ENCODE measurements around the gene PNMT. TPM values are rescaled to one million over a fixed set of nuclear protein-coding genes. Genes with fewer than 3 reads are reported as not detected.

Gene PNMT
- total RNA-seq, 2 donors from 2014 or later, result 14.9 to 26.2 TPM

DNA sequence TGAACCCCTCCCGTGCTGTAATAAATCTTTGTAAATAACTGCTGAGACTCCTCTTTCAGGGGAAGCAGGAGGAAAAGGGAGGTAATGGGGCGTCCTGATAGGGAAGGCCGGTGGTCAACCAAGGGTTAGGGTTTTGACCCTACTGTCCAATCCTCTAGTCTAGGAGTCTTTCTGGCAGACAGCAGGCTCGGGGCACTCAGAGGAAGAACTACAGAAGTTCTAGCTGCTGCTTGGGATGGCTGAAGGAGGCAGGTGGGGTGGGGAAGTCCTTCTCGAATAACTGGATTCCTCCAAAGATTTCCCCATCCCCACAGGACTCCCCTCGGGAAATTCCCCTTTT lies 31.7 kb upstream of the PNMT start:
- H3K27me3 ChIP-seq, result no peaks in the 10 kb centered on the region
- H3K9me3 ChIP-seq, result no peaks in the 10 kb centered on the region
- TF ChIP-seq, protein P1, sequence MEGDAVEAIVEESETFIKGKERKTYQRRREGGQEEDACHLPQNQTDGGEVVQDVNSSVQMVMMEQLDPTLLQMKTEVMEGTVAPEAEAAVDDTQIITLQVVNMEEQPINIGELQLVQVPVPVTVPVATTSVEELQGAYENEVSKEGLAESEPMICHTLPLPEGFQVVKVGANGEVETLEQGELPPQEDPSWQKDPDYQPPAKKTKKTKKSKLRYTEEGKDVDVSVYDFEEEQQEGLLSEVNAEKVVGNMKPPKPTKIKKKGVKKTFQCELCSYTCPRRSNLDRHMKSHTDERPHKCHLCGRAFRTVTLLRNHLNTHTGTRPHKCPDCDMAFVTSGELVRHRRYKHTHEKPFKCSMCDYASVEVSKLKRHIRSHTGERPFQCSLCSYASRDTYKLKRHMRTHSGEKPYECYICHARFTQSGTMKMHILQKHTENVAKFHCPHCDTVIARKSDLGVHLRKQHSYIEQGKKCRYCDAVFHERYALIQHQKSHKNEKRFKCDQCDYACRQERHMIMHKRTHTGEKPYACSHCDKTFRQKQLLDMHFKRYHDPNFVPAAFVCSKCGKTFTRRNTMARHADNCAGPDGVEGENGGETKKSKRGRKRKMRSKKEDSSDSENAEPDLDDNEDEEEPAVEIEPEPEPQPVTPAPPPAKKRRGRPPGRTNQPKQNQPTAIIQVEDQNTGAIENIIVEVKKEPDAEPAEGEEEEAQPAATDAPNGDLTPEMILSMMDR (IDR thresholded peaks at IDR 0.05), result no peak
- no peaks in the 10 kb centered on the region for H3K36me3 ChIP-seq
- no peak for DNase-seq (ENCODE audit: low spot score)
- peak overlapping the region; percentile 79 to 89 for H3K4me3 ChIP-seq
- H3K4me1 ChIP-seq, result peaks cover 0 to 51% of the 10 kb centered on the region in 2 donors
- peak overlapping the region; percentile 92 to 93 for H3K27ac ChIP-seq

DNA sequence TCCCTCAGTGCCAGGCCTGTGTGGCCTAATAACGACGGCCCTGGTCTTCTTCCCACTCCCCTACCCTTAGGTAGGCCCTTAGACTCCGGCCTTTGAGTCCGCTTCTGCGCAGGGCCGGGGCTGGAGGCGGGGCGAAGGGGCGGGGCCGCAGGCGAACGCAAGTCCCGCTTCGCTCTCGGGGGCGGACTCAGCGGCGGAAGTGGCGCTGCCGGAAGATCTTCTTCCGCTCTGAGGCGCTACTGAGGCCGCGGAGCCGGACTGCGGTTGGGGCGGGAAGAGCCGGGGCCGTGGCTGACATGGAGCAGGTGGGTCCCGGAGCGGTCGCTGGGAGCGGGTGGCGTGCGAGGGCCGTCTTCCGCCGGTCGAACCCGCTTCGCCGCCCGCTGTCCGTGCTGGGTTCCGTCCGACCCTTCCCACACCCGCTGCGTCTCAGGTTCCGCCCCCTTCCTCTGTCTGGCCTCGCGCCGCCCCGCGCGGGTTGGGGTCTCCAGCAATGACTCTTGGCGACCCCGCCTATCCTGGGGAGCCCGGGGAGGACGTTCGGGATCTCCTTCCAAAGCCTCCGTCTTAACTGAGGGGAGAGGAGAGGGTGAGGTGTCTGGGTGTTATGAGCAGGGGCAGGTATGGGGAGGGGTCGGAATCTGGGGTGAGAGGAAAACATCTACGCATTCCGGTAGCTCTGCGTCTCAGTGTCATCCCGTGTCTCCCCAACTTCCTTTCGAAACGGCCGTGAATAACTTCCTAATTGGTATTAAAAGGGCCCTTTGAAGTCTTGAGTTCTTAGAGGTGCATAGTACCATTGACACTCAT lies 31.1 kb upstream of the PNMT start, which contains the start of gene STARD3:
Gene STARD3 (plus strand): TSS at position 218 of the 810 bp plus-strand sequence. CDS start 16,388 bp downstream, outside the sequence.
- Histone ChIP-seq H3K4me3 (peak within 1 kb of the TSS; percentile 79 to 89), H3K27me3 (no peaks in the 10 kb centered on the region), H3K36me3 (no peaks in the 10 kb centered on the region), H3K9me3 (no peaks in the 10 kb centered on the region), H3K4me1 (peaks cover 0 to 57% of the 10 kb centered on the region in 2 donors), H3K27ac (peak within 1 kb of the TSS; percentile 92 to 93)
- peak; percentile 88 for DNase-seq (ENCODE audit: low spot score)
- TF ChIP-seq, protein P1 (IDR thresholded peaks at IDR 0.05), result peak in 1 of 2 donors; percentile 43

DNA sequence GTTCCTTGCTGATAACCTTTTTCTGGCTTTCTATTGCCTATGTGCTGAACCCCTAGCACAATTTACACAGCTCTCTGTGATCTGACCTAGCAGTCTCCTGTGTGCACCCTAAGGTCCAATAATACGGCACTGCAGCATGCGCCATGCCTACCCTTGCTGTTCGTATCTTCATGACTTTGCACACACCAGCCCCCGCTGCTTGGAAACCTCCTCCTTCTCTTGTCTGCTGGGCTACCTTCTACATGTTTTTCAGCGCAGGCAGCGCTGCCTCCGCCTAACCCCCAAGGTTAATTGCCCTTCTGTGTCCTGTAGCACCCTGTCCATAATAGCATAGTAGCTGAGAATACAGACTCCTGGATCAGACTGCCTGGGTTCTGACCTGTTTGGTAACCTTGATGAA lies 29.9 kb upstream of the PNMT start:
- H3K4me1 ChIP-seq, result peaks cover 0 to 68% of the 10 kb centered on the region in 2 donors
- no peak overlapping the region for H3K27ac ChIP-seq

DNA sequence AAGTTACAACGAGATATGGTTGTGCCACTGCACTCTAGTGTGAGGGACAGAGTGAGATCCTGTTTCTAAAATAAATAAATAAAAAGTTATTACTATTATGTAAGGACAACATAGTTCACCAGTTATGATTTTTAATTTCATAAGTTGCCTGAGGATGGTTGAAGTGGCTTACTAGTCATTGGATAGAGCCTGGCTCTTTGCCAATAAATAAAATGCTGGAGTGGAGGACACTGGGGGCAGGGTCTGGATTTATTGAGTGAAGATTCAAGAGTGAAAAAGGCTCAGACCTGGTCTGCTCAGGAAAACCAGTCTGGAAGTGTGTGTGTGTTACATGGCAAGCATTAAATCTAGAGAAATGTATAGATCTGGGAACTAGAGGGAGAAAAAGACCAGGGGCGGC lies 29.2 kb upstream of the PNMT start:
- H3K4me1 ChIP-seq, result peaks cover 0 to 76% of the 10 kb centered on the region in 2 donors
- TF ChIP-seq, protein P1 (IDR thresholded peaks at IDR 0.05), result no peak

More for the DNA sequence above, 29.9 kb upstream of the PNMT start:
- no peak for DNase-seq (ENCODE audit: low spot score)
- H3K4me3 ChIP-seq, result peak overlapping the region in 1 of 2 donors; percentile 79
- no peaks in the 10 kb centered on the region for H3K36me3 ChIP-seq
- no peaks in the 10 kb centered on the region for H3K9me3 ChIP-seq
- no peaks in the 10 kb centered on the region for H3K27me3 ChIP-seq
- TF ChIP-seq, protein P1 (IDR thresholded peaks at IDR 0.05), result no peak

DNA sequence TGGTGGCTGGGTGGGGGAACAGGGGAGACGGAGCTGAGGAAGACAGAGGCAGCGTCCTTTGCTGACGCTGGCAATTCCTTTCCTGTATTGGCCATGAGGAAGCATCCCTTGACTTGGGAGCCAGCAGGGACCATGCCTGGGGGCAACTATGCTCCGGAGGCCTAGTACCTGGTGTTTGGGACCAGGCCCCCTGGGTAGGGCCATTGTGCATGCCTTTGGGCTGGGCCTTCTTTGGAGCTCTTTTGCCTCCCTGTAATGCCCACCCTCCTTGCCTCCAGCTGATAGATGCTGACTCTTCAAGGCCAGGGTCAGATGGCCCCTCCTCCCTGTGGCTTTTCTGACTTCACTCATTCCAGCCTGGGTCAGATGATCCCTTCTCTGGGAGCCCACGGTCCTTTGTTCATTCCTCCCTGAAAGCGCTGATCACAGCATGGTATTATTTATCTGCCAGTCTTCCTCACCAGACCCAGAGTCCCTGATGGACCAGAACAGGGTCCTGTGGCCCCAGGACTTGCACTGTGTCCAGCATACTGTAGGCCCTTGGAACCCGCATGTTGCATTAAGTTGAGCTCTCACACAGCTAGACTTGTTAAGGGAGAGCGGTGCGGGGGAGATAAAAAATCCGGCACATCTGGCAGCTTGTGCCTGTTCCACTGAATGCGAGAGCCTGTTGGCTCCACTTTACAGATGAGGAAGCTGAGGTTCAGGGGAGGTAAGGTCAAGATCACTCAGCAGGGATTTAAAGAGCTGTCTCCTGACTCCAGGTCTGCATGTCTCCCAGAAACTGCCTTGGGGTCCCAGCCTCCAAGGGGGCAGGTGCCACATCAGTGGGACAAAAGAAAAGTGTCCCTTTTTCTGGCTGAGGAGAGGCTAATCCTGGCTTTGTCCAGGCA lies 28.4 kb upstream of the PNMT start:
- H3K27ac ChIP-seq, result no peak overlapping the region
- H3K27me3 ChIP-seq, result no peaks in the 10 kb centered on the region
- TF ChIP-seq, protein P1 (IDR thresholded peaks at IDR 0.05), result no peak
- no peak overlapping the region for H3K4me3 ChIP-seq
- no peaks in the 10 kb centered on the region for H3K36me3 ChIP-seq
- DNase-seq (ENCODE audit: low spot score), result no peak
- H3K9me3 ChIP-seq, result no peaks in the 10 kb centered on the region
- H3K4me1 ChIP-seq, result peaks cover 0 to 75% of the 10 kb centered on the region in 2 donors

More for the DNA sequence above, 29.2 kb upstream of the PNMT start:
- no peak for DNase-seq (ENCODE audit: low spot score)
- no peak overlapping the region for H3K4me3 ChIP-seq
- no peak overlapping the region for H3K27ac ChIP-seq
- no peaks in the 10 kb centered on the region for H3K9me3 ChIP-seq
- no peaks in the 10 kb centered on the region for H3K27me3 ChIP-seq
- H3K36me3 ChIP-seq, result no peaks in the 10 kb centered on the region

Measured in right atrium auricular region (tissue), 2 donors.